HG02840 (cell line): ENCODE results near the gene R3HDM1.

Experiments used
- ATAC-seq: cut with Tn5 transposase; IDR thresholded peaks from one replicate; pipeline ENCODE4 v1.9.1; 2021; ENCODE audit warnings: mild to moderate bottlenecking, moderate library complexity, moderate number of reproducible peaks; ENCODE audit not compliant: unreplicated experiment, low FRiP score

R3HDM1 gene

DNA sequence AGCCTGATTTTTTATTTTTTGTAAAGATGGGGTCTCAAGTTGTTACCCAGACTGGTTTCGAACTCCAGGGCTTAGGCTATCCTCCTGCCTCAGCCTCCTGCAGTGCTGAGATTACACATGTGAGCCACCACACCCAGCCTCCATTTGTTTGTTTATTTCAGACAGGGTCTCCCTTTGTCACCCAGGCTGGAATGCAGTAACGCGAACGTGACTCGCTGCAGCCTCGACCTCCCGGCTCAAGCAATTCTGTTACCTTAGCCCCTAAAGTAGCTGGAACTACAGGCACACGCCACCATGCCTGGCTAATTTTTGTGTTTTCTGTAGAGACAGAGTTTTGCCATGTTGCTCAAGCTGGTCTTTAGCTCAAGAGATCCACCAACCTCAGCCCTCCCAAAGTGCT is 237.6 kb downstream of the R3HDM1 start:
- ATAC-seq, result no peak

DNA sequence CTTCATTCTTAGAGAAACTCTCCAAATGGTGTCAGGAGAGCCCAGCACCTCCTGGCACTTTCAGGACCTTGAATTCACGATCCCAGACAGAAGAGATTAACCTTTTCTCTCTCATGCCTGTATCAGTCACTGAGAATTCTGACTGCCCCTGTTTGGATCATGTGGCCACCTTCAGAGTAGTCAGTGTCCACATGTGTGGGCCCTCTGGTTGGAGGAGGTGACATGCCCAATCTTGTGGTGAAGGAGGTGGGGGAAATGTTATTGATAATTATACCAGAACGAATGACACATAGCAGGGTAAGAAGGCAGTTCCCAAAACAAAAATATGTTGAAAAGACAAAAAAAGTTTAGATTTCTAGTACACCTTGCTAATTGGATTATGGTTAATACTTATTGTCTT is 242.0 kb downstream of the R3HDM1 start:
- no peak for ATAC-seq

DNA sequence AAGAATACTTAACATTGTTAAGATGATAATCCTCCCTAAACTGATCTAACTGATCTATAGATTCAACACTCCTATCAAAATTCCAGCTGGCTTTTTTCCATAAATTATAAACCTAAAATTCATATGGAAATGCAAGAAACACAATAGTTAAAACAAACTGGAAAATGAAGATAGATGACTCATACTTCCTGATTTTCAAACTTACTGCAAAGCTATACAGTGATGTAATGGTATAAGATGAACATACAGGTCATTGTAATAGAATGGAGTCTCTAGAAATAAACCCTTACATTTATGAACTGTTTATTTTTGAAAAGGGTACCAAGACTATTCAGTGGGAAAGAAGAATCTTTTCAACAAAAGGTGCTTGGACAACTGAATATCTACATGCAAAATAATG is 242.6 kb downstream of the R3HDM1 start:
- ATAC-seq, result no peak
